ENCODE results near the gene GRIN1.

Gene GRIN1

DNA sequence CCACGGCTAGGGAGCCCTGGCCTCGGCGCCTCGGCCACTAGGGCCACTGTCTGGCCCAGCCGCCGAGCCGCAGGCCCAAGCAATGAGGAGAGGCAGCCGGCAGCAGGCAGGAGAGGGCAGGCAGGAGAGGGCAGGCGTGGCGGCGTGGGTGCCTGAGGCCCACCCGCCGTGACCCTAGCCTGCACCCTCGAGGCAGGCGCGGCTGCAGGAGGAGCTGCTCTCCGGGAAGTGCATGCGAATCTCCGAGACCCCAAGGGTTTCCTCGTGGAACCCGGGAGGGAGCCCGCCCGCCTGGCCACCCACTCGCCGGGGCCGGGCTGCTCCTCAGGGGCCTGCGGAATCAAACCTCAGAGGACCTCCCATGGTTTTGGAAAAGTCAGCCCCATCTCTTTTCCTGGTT is 9.3 kb downstream of the GRIN1 start:
- no peak overlapping the region for H3K4me3 Mint-ChIP-seq
- ATAC-seq (no peak), DNase-seq (no peak)
- peaks cover 22% of the 10 kb centered on the region for H3K4me1 Mint-ChIP-seq
- H3K27ac Mint-ChIP-seq = no peak overlapping the region
- no peaks in the 10 kb centered on the region for H3K9me3 Mint-ChIP-seq
- peaks cover 47% of the 10 kb centered on the region for H3K27me3 Mint-ChIP-seq

DNA sequence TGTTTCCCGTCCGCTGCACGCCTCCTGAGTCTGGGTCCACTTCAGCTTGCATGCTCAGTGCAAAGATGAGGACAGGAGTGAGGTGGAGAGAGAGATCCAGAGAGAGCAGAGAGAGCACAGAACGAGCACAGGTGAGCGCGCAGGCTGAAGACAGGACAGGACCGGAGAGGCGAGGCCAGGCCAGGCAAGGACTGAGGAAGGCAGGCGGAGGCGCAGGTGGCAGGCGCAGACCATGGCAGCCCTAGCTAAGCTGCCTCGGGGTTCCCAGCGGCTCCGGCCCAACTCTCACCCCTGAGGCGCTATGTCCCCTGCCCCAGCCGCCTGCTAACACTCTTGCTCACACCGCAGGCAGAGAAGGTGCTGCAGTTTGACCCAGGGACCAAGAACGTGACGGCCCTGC is 9.7 kb downstream of the GRIN1 start:
- no peak for ATAC-seq

GRCh38 chr9:137149363-137149762 is 10.4 kb downstream of the GRIN1 start:
- Mint-ChIP-seq H3K4me3 (no peak overlapping the region), H3K9me3 (no peaks in the 10 kb centered on the region), H3K27me3 (peaks cover 36% of the 10 kb centered on the region), H3K4me1 (peaks cover 22% of the 10 kb centered on the region), H3K27ac (no peak overlapping the region)
- no peak for ATAC-seq
- no peak for DNase-seq

More for the DNA sequence above, 9.7 kb downstream of the GRIN1 start:
- H3K4me3 Mint-ChIP-seq = no peak overlapping the region
- no peak overlapping the region for H3K27ac Mint-ChIP-seq
- peaks cover 22% of the 10 kb centered on the region for H3K4me1 Mint-ChIP-seq
- no peak for DNase-seq
- H3K9me3 Mint-ChIP-seq = no peaks in the 10 kb centered on the region
- peaks cover 43% of the 10 kb centered on the region for H3K27me3 Mint-ChIP-seq

GRCh38 chr9:137149942-137150616 is 11.1 kb downstream of the GRIN1 start:
- Mint-ChIP-seq H3K9me3 (no peaks in the 10 kb centered on the region), H3K4me1 (peaks cover 22% of the 10 kb centered on the region), H3K27ac (no peak overlapping the region), H3K4me3 (peak overlapping the region; percentile 17 to 59), H3K27me3 (peaks cover 38% of the 10 kb centered on the region)
- no peak for DNase-seq
- no peak for ATAC-seq

DNA sequence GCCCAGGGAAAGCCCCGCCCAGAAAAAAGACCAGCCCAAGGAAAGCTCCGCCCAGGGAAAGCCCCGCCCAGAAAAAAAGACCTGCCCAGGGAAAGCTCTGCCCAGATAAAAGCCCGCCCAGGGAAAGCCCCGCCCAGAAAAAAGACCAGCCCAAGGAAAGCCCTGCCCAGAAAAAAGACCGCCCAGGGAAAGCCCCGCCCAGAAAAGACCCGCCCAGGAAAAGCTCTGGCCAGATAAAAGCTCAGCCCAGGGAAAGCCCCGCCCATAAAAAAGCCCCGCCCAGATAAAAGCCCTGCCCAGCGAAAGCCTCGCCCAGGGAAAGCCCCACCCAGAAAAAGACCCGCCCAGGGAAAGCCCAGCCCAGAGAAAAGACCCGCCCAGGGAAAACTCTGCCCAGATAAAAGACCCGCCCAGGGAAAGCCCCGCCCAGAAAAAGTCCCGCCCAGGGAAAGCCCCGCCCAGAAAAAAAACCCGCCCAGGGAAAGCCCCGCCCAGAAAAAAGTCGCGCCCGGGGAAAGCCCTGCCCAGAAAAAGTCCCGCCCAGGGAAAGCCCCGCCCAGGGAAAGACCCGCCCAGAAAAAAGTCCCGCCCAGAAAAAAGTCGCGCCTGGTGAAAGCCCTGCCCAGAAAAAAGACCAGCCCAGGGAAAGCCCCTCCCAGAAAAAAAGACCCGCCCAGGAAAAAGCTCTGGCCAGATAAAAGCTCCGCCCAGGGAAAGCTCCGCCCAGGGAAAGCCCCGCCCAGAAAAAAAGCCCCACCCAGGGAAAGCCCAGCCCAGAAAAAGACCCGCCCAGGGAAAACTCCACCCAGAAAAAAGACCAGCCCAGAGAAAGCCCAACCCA is 11.9 kb downstream of the GRIN1 start:
- Mint-ChIP-seq H3K27ac (no peak overlapping the region), H3K4me1 (peaks cover 23% of the 10 kb centered on the region), H3K4me3 (peak overlapping the region; percentile 54 to 59), H3K27me3 (peaks cover 43% of the 10 kb centered on the region), H3K9me3 (no peaks in the 10 kb centered on the region)
- peak; percentile 90 to 94 for DNase-seq
- peak; percentile 62 for ATAC-seq

- Mint-ChIP-seq H3K9me3 (no peaks in the 10 kb centered on the region), H3K27me3 (peaks cover 44% of the 10 kb centered on the region), H3K4me1 (peaks cover 42% of the 10 kb centered on the region), H3K27ac (no peak overlapping the region), H3K4me3 (no peak overlapping the region)
- no peak for DNase-seq
- no peak for ATAC-seq
Observed at GRCh38 chr9:137152844-137153405, 14.0 kb downstream of the GRIN1 start.

DNA sequence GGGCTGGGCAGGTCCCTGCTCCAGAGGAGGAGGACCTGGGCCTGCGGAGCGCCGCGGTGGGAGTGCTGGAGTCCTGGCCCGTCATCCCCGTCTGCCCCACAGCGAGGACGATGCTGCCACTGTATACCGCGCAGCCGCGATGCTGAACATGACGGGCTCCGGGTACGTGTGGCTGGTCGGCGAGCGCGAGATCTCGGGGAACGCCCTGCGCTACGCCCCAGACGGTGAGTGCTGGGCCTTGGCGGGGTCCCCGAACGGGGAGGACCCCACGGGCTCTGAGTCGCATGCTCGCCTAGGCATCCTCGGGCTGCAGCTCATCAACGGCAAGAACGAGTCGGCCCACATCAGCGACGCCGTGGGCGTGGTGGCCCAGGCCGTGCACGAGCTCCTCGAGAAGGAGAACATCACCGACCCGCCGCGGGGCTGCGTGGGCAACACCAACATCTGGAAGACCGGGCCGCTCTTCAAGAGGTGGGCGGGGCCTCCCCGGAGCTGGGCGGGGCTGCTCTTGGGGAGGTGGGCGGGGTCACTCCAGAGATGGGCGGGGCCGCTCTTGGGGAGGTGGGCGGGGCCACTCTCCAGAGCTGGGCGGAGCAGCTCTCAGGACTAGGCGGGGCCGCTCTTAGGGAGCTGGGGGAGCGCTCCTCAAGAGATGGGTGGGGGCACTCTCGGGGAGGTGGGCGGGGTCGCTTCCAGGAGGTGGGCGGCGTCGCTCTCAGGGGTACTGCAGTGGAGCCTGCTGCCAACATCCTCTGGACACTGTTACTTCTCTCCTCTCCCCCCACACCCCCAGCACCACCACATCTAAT is 17.8 kb downstream of the GRIN1 start:
- Mint-ChIP-seq H3K27me3 (peaks cover 72% of the 10 kb centered on the region), H3K9me3 (no peaks in the 10 kb centered on the region), H3K4me1 (peaks cover 44% of the 10 kb centered on the region), H3K27ac (no peak overlapping the region), H3K4me3 (peak overlapping the region; percentile 73 to 77)
- DNase-seq (peak; percentile 65 to 67), ATAC-seq (peak; percentile 71)

GRCh38 chr9:137157618-137158415 is 18.9 kb downstream of the GRIN1 start:
- DNase-seq (no peak), ATAC-seq (no peak)
- Mint-ChIP-seq H3K27ac (peak overlapping the region in 1 of 2 donors; percentile 46), H3K4me1 (peaks cover 43% of the 10 kb centered on the region), H3K4me3 (peak overlapping the region in 1 of 2 donors; percentile 46), H3K9me3 (no peaks in the 10 kb centered on the region), H3K27me3 (peaks cover 78% of the 10 kb centered on the region)

DNA sequence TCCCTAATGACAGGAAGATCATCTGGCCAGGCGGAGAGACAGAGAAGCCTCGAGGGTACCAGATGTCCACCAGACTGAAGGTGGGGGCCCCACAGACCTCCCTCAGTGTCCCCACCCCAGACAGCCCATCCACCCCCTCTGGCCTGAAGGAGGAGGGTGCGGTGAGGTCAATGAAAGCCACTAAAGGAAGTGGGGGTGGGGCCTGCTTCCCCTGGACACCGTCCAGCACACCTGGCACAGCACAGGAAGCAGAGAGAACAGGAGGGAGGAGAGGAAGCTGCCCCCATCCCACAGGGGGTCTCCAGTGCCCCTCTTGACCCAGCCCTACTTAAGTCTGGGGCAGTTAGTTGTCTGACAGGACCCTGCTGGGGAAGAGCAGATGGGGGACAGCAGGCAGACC is 19.7 kb downstream of the GRIN1 start:
- peaks cover 86% of the 10 kb centered on the region for H3K27me3 Mint-ChIP-seq
- no peak overlapping the region for H3K27ac Mint-ChIP-seq
- no peak for DNase-seq
- H3K4me3 Mint-ChIP-seq = no peak overlapping the region
- H3K9me3 Mint-ChIP-seq = no peaks in the 10 kb centered on the region
- H3K4me1 Mint-ChIP-seq = peaks cover 43% of the 10 kb centered on the region
- no peak for ATAC-seq

- DNase-seq (no peak), ATAC-seq (no peak)
- Mint-ChIP-seq H3K4me3 (no peak overlapping the region), H3K9me3 (no peaks in the 10 kb centered on the region), H3K4me1 (peaks cover 43% of the 10 kb centered on the region), H3K27me3 (peaks cover 92% of the 10 kb centered on the region), H3K27ac (no peak overlapping the region)
Observed at GRCh38 chr9:137159105-137160053, 20.4 kb downstream of the GRIN1 start.

DNA sequence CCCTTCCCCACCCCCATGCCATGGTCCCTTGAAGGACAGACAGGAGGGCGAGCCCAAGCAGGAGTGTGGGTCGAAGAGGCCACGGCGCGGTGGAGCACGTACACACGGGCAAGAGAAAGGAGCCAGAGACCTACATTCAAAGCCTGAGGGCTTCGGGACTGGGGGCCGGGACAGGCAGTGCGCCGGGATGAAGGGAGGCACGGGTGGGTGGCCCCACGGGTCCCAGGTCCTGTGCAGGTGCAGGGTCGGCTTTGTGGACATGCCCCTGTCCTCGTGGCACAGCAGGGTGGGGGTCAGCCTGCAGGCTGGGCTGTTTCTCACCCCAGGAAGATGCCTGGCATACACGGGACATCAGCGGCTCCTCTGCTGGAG is 21.1 kb downstream of the GRIN1 start:
- Mint-ChIP-seq H3K4me1 (peaks cover 43% of the 10 kb centered on the region), H3K9me3 (no peaks in the 10 kb centered on the region), H3K27me3 (peaks cover 93% of the 10 kb centered on the region), H3K4me3 (no peak overlapping the region), H3K27ac (no peak overlapping the region)
- DNase-seq = no peak
- no peak for ATAC-seq

- no peak for DNase-seq
- Mint-ChIP-seq H3K27me3 (peaks cover 93% of the 10 kb centered on the region), H3K9me3 (no peaks in the 10 kb centered on the region), H3K4me1 (peaks cover 41% of the 10 kb centered on the region), H3K4me3 (no peak overlapping the region), H3K27ac (no peak overlapping the region)
- no peak for ATAC-seq
Observed at GRCh38 chr9:137160716-137161557, 22.0 kb downstream of the GRIN1 start.

All from stimulated activated naive CD8-positive, alpha-beta T cell treated with anti-CD3 and anti-CD28 coated beads, Interleukin-15, amount 100 ng/mL, for 72 hours (primary cell).